IMR-90 (cell line): ENCODE results near the gene CD8B. TPM values are rescaled to one million over a fixed set of nuclear protein-coding genes. Genes with fewer than 3 reads are reported as not detected.

Source experiments
- ATAC-seq: fragments of 200-7000 bp; cut with Tn5 transposase; 2 replicates; pipeline ENCODE4 v1.9.1; 2020; ENCODE audit warnings: low read depth, mild to moderate bottlenecking, moderate library complexity
- BruUV-seq: library from RNA; stranded (reverse); fragments of 400-500 nt; replicated peaks from 2 replicates; lab custom pipeline; 2021; lab: Mats Ljungman, UMichigan
- CTCF ChIA-PET: fragments of 300-600 bp; formaldehyde crosslinking; extraction: SDS; loops from one replicate; lab custom pipeline; 2021; ENCODE audit warnings: antibody characterized with exemption; lab: Yijun Ruan, JAX
- POLR2A ChIA-PET: fragments of 300-600 bp; sonication (Branson Sonifier 250); formaldehyde crosslinking; loops from one replicate; lab custom pipeline; 2022; ENCODE audit warnings: antibody characterized with exemption; ENCODE audit not compliant: unreplicated experiment; lab: Charles Lee
- DNase-seq: peaks from one replicate; pipeline ENCODE4 v3.0.0; 2013
- H2AFZ ChIP-seq: replicated peaks from 2 replicates; pipeline ENCODE3; 2013; ENCODE audit warnings: low read length, mild to moderate bottlenecking; ENCODE audit not compliant: poor library complexity
- H2AK5ac ChIP-seq: 2 replicates; pipeline ENCODE4 v1.6.1; 2013; ENCODE audit warnings: low read depth, low read length, inconsistent platforms
- H2AK9ac ChIP-seq: replicated peaks from 2 replicates; pipeline ENCODE3; 2013; ENCODE audit warnings: mild to moderate bottlenecking, low read depth, low read length, moderate library complexity; ENCODE audit not compliant: poor library complexity
- H2BK120ac ChIP-seq: 2 replicates; pipeline ENCODE4 v1.6.1; 2013; ENCODE audit warnings: low read depth, low read length, inconsistent platforms
- H2BK15ac ChIP-seq: 3 replicates; pipeline ENCODE4 v1.6.1; 2013; ENCODE audit warnings: low read depth, low read length, inconsistent platforms
- H2BK20ac ChIP-seq: 2 replicates; pipeline ENCODE4 v1.6.1; 2013; ENCODE audit warnings: low read depth, mild to moderate bottlenecking, inconsistent platforms, low read length, moderate library complexity
- H2BK5ac ChIP-seq: 2 replicates; pipeline ENCODE4 v1.6.1; 2013; ENCODE audit warnings: mild to moderate bottlenecking, low read depth, low read length, inconsistent platforms; ENCODE audit not compliant: poor library complexity, severe bottlenecking
- H3K14ac ChIP-seq: replicated peaks from 2 replicates; pipeline ENCODE4 v1.6.1; 2013; ENCODE audit warnings: low read depth, low read length, inconsistent platforms
- H3K18ac ChIP-seq: 2 replicates; pipeline ENCODE4 v1.6.1; 2013; ENCODE audit warnings: low read depth, low read length, control low read depth
- H3K23ac ChIP-seq: 2 replicates; pipeline ENCODE4 v1.6.1; 2013; ENCODE audit warnings: low read depth, low read length, inconsistent platforms
- H3K27ac ChIP-seq: 2 replicates; pipeline ENCODE4 v1.5.1; 2013; ENCODE audit warnings: mild to moderate bottlenecking, control low read depth, low read length; ENCODE audit not compliant: insufficient read depth
- H3K27me3 ChIP-seq: 2 replicates; pipeline ENCODE4 v1.6.1; 2013; ENCODE audit warnings: low read length; ENCODE audit not compliant: control insufficient read depth, insufficient read depth
- H3K36me3 ChIP-seq: 2 replicates; pipeline ENCODE4 v1.6.1; 2013; ENCODE audit warnings: low read length, mixed read lengths; ENCODE audit not compliant: control insufficient read depth, insufficient read depth
- H3K4ac ChIP-seq: 2 replicates; pipeline ENCODE4 v1.6.1; 2013; ENCODE audit warnings: low read depth, low read length, inconsistent platforms
- H3K4me1 ChIP-seq: 2 replicates; pipeline ENCODE4 v1.6.1; 2013; ENCODE audit warnings: low read length, mixed read lengths; ENCODE audit not compliant: control insufficient read depth, insufficient read depth
- H3K4me2 ChIP-seq: 2 replicates; pipeline ENCODE4 v1.6.1; 2013; ENCODE audit warnings: low read depth, mild to moderate bottlenecking, control low read depth, low read length, moderate library complexity
- H3K4me3 ChIP-seq: 2 replicates; pipeline ENCODE4 v1.5.1; 2013; ENCODE audit warnings: low read depth, mild to moderate bottlenecking, control low read depth, low read length, moderate library complexity; ENCODE audit not compliant: insufficient read depth
- H3K56ac ChIP-seq: 2 replicates; pipeline ENCODE4 v1.6.1; 2013; ENCODE audit warnings: low read length, inconsistent platforms; ENCODE audit not compliant: insufficient read depth; ENCODE audit errors: extremely low read depth
- H3K79me1 ChIP-seq, 2 experiments: 2 replicates each; pipeline ENCODE4 v1.6.1; 2013; ENCODE audit warnings: low read length in 2 of 2, inconsistent platforms in 1 of 2, low read depth in 1 of 2
- H3K9ac ChIP-seq: 2 replicates; pipeline ENCODE4 v1.6.1; 2013; ENCODE audit warnings: low read depth, low read length, control low read depth
- H3K9me1 ChIP-seq: 2 replicates; pipeline ENCODE4 v1.6.1; 2013; ENCODE audit warnings: low read length, inconsistent platforms; ENCODE audit not compliant: insufficient read depth
- H3K9me3 ChIP-seq: 2 replicates; pipeline ENCODE4 v1.6.1; 2013; ENCODE audit warnings: low read length; ENCODE audit not compliant: control insufficient read depth, insufficient read depth
- H4K20me1 ChIP-seq: 2 replicates; pipeline ENCODE4 v1.6.1; 2013; ENCODE audit warnings: low read length, inconsistent platforms; ENCODE audit not compliant: insufficient read depth
- H4K5ac ChIP-seq: 2 replicates; pipeline ENCODE4 v1.6.1; 2013; ENCODE audit warnings: mild to moderate bottlenecking, low read depth, low read length, control low read depth
- H4K8ac ChIP-seq, 2 experiments: 2 replicates each; pipeline ENCODE4 v1.6.1; 2013; ENCODE audit warnings: low read depth in 2 of 2, low read length in 2 of 2, control low read depth in 1 of 2, inconsistent platforms in 1 of 2
- H4K91ac ChIP-seq: 2 replicates; pipeline ENCODE4 v1.6.1; 2013; ENCODE audit warnings: low read depth, low read length, inconsistent platforms; ENCODE audit not compliant: insufficient read depth
- BHLHE40 ChIP-seq: fragments of 150-350 bp; IDR thresholded peaks from 2 replicates; pipeline ENCODE4 v1.6.1; 2016; ENCODE audit warnings: mild to moderate bottlenecking, low read depth, low read length
- CEBPB ChIP-seq: IDR thresholded peaks from 2 replicates; pipeline ENCODE4 v1.6.1; 2012; ENCODE audit warnings: low read depth, low read length, improper control_type of control experiment
- CHD1 ChIP-seq: IDR thresholded peaks from 2 replicates; pipeline ENCODE4 v1.6.1; 2012; ENCODE audit warnings: low read depth, low read length, improper control_type of control experiment
- CTCF ChIP-seq: conservative IDR thresholded peaks from 2 replicates; pipeline ENCODE4 v1.5.1; 2012; ENCODE audit warnings: mild to moderate bottlenecking, low read depth, low read length, improper control_type of control experiment
- FOS ChIP-seq: fragments of 150-350 bp; IDR thresholded peaks from 2 replicates; pipeline ENCODE4 v1.6.1; 2016; ENCODE audit warnings: low read depth, low read length
- MAFK ChIP-seq: IDR thresholded peaks from 2 replicates; pipeline ENCODE4 v1.6.1; 2012; ENCODE audit warnings: low read depth, low read length, improper control_type of control experiment
- MAZ ChIP-seq: IDR thresholded peaks from 2 replicates; pipeline ENCODE4 v1.6.1; 2012; ENCODE audit warnings: low read depth, mild to moderate bottlenecking, low read length, improper control_type of control experiment, moderate library complexity, borderline replicate concordance
- MXI1 ChIP-seq: IDR thresholded peaks from 2 replicates; pipeline ENCODE4 v1.6.1; 2012; ENCODE audit warnings: low read depth, mild to moderate bottlenecking, low read length, moderate library complexity, borderline replicate concordance
- NFE2L2 ChIP-seq: fragments of 150-350 bp; IDR thresholded peaks from 2 replicates; pipeline ENCODE4 v1.6.1; 2016; ENCODE audit warnings: low read depth, mild to moderate bottlenecking, low read length
- POLR2A ChIP-seq: IDR thresholded peaks from 2 replicates; pipeline ENCODE4 v1.6.1; 2012; ENCODE audit warnings: mild to moderate bottlenecking, low read depth, low read length
- RAD21 ChIP-seq: IDR thresholded peaks from 2 replicates; pipeline ENCODE4 v1.6.1; 2012; ENCODE audit warnings: low read length, improper control_type of control experiment
- RCOR1 ChIP-seq: IDR thresholded peaks from 2 replicates; pipeline ENCODE4 v1.6.1; 2012; ENCODE audit warnings: mild to moderate bottlenecking, low read length, improper control_type of control experiment; ENCODE audit not compliant: insufficient replicate concordance
- RFX5 ChIP-seq: IDR thresholded peaks from 2 replicates; pipeline ENCODE4 v1.8.0; 2012; ENCODE audit warnings: low read depth, mild to moderate bottlenecking, low read length, moderate library complexity
- SMC3 ChIP-seq: fragments of 150-350 bp; IDR thresholded peaks from 2 replicates; pipeline ENCODE4 v1.6.1; 2016; ENCODE audit warnings: low read depth, mild to moderate bottlenecking, antibody characterized with exemption, low read length, moderate library complexity
- WGBS, 2 experiments: methylation state at CpG; one replicate each; pipeline versions ENCODE4 v1.1.5 to v1.1.7; 2013; ENCODE audit warnings: missing lambda C conversion rate in 2 of 2; ENCODE audit not compliant: insufficient read length in 1 of 2; ENCODE audit errors: extremely low coverage in 2 of 2; 5-methylcytosine and 5-hydroxymethylcytosine counted together
- dilution Hi-C: fragments of 300-500 bp; cut with HindIII; formaldehyde crosslinking; loops from one replicate; pipeline ENCODE4 v1.14.3; 2018; ENCODE audit warnings: low sequenced_read_pairs; ENCODE audit not compliant: unreplicated experiment
- in situ Hi-C: fragments of 300-500 bp; cut with MboI; formaldehyde crosslinking; loops from 3 replicates; pipeline ENCODE4 v1.14.3; 2019; ENCODE audit warnings: low sequenced_read_pairs, inconsistent platforms, mixed read lengths
- intact Hi-C: fragments of 100-400 bp; cut with micrococcal nuclease; formaldehyde crosslinking; loops from 2 replicates; pipeline ENCODE4 v1.10.0; 2022
- polyA plus RNA-seq, 3 experiments: library from polyadenylated mRNA; depleted of rRNA; stranded (reverse); fragments of >200 nt; gene quantifications; 2 replicates each; pipeline ENCODE4 v1.2.3, GENCODE V29; 2012; ENCODE audit warnings: low replicate concordance in 1 of 3
- total RNA-seq: library from RNA; depleted of rRNA; stranded (reverse); fragments of >200 nt; gene quantifications from 2 replicates; pipeline ENCODE4 v1.2.3, GENCODE V29; 2012
- TF ChIP-seq, protein P1 (sequence below): fragments of 150-350 bp; IDR thresholded peaks from 2 replicates; pipeline ENCODE4 v1.6.1; 2016; ENCODE audit warnings: low read depth, mild to moderate bottlenecking, low read length, moderate library complexity, borderline replicate concordance
- TF ChIP-seq, protein P2 (sequence below): fragments of 150-350 bp; IDR thresholded peaks from 2 replicates; pipeline ENCODE4 v1.6.1; 2017; ENCODE audit warnings: mild to moderate bottlenecking, antibody characterized with exemption, low read length, low read depth

The CD8B gene
- total and polyA plus RNA-seq, 2 of the 4 experiments (the other 2 are of a cell fraction) = not detected

DNA sequence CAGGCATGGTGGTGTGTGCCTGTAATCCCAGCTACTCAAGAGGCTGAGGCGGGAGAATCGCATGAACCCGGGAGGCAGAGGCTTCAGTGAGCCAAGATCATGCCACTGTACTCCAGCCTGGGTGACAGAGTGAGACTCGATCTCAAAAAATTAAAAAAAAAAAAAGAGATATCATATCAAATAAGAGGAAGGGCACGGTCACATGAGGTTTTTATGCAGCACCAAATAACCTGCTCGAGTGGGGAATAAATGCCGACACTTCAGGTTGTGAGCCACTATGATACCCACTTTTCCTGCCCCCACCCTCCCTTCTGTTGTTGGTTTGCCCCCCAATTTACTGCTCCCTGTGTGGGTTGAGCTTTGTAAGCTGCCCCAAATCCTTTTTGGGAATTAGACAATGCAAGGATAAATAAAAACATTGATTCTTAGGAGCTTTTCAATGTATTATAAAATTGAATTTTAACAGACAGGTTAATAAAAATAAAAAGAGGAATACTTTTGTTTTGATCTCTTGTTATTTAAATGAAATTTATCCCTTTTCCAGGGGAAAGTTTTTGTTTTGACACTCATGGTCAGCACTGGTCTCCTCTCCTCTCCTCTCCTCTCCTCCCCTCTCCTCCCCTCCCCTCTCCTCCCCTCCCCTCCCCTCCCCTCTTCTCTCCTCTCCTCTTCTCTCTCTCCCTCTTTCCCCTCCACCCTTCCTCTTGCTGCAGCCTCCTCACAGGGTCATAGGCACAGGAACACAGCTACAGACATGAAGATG is 29.2 kb downstream of the CD8B start:
- CTCF ChIA-PET = no interaction called here
- no peak overlapping the region for H3K4me3 ChIP-seq

More for the DNA sequence above, 29.2 kb downstream of the CD8B start:
- H3K4me1 ChIP-seq = no peaks in the 10 kb centered on the region
- H3K9me1 ChIP-seq = no peaks in the 10 kb centered on the region
- intact Hi-C loops (no loop called here), dilution Hi-C loops (no loop called here), in situ Hi-C loops (no loop called here)
- DNase-seq (no peak), ATAC-seq (no peak)
- H3K27me3 ChIP-seq = peaks cover 14% of the 10 kb centered on the region
- H3K79me1 ChIP-seq = no peaks in the 10 kb centered on the region
- no peak overlapping the region for H2AK5ac ChIP-seq
- WGBS, 2 experiments = no CpG with 5 or more reads among the region's 7 CpGs
- no peak overlapping the region for H3K4me2 ChIP-seq
- no peak overlapping the region for H3K14ac ChIP-seq
- no peaks in the 10 kb centered on the region for H4K20me1 ChIP-seq
- TF ChIP-seq MAFK = no peak
- no peak for TF ChIP-seq CEBPB
- no peak for TF ChIP-seq RAD21
- TF ChIP-seq POLR2A = no peak
- TF ChIP-seq RCOR1 = no peak
- TF ChIP-seq NFE2L2 = no peak
- TF ChIP-seq MXI1 = no peak
- TF ChIP-seq, protein P1, sequence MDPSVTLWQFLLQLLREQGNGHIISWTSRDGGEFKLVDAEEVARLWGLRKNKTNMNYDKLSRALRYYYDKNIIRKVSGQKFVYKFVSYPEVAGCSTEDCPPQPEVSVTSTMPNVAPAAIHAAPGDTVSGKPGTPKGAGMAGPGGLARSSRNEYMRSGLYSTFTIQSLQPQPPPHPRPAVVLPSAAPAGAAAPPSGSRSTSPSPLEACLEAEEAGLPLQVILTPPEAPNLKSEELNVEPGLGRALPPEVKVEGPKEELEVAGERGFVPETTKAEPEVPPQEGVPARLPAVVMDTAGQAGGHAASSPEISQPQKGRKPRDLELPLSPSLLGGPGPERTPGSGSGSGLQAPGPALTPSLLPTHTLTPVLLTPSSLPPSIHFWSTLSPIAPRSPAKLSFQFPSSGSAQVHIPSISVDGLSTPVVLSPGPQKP = no peak
- no peak for TF ChIP-seq CTCF
- TF ChIP-seq RFX5 = no peak
- TF ChIP-seq CHD1 = no peak
- TF ChIP-seq, protein P2, sequence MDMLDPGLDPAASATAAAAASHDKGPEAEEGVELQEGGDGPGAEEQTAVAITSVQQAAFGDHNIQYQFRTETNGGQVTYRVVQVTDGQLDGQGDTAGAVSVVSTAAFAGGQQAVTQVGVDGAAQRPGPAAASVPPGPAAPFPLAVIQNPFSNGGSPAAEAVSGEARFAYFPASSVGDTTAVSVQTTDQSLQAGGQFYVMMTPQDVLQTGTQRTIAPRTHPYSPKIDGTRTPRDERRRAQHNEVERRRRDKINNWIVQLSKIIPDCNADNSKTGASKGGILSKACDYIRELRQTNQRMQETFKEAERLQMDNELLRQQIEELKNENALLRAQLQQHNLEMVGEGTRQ = no peak
- TF ChIP-seq BHLHE40 = no peak
- TF ChIP-seq MAZ = no peak
- no peak for TF ChIP-seq FOS
- TF ChIP-seq SMC3 = no peak
- H3K9ac ChIP-seq = no peak overlapping the region
- H2BK5ac ChIP-seq = no peak overlapping the region
- H2BK15ac ChIP-seq = no peak overlapping the region
- no TSS peak for BruUV-seq
- no peak overlapping the region for H3K23ac ChIP-seq
- no peaks in the 10 kb centered on the region for H3K9me3 ChIP-seq
- H4K5ac ChIP-seq = no peak overlapping the region
- no peak overlapping the region for H3K27ac ChIP-seq
- no peak overlapping the region for H3K18ac ChIP-seq
- no peak overlapping the region for H4K91ac ChIP-seq
- no peak overlapping the region for H3K56ac ChIP-seq
- POLR2A ChIA-PET = no interaction called here
- no peak overlapping the region for H2AFZ ChIP-seq
- no peak overlapping the region for H2AK9ac ChIP-seq
- H2BK20ac ChIP-seq = no peak overlapping the region
- no peak overlapping the region for H3K4ac ChIP-seq
- H2BK120ac ChIP-seq = no peak overlapping the region
- H3K36me3 ChIP-seq = no peaks in the 10 kb centered on the region
- no peak overlapping the region for H4K8ac ChIP-seq
